HepG2 (cell line): ENCODE measurements around the gene STAT4. TPM values are rescaled to one million over a fixed set of nuclear protein-coding genes. Genes with fewer than 3 reads are reported as not detected.

Source experiments
- ATAC-seq: fragments of 200-7000 bp; cut with Tn5 transposase; 3 replicates; pipeline ENCODE4 v1.9.1; 2020; ENCODE audit warnings: mild to moderate bottlenecking, moderate library complexity
- BruUV-seq: library from RNA; stranded (reverse); fragments of 400-500 nt; replicated peaks from 2 replicates; lab custom pipeline; 2021; lab: Mats Ljungman, UMichigan
- CTCF ChIA-PET: fragments of 300-600 bp; formaldehyde crosslinking; extraction: SDS; loops from one replicate; lab custom pipeline; 2021; ENCODE audit warnings: low total read pairs, inconsistent platforms, low intra/inter-chr PET ratio; lab: Yijun Ruan, JAX
- POLR2A ChIA-PET: fragments of 350-600 bp; sonication (Branson Sonifier 250); formaldehyde crosslinking; loops from one replicate; lab custom pipeline; 2020; ENCODE audit warnings: antibody characterized with exemption, inconsistent platforms; lab: Yijun Ruan, JAX
- DNase-seq: peaks from one replicate; pipeline ENCODE4 v3.0.0-alpha.2; 2015; ENCODE audit warnings: low spot score
- FAIRE-seq: peaks from 3 replicates; lab custom pipeline; 2011; peaks lifted over from hg19 to GRCh38; lab: Jason Lieb, UNC
- H2AFZ ChIP-seq: one replicate; pipeline ENCODE4 v1.6.1; 2011; ENCODE audit warnings: low read length, inconsistent platforms
- H3K27ac ChIP-seq: fragments of 300-600 bp; 3 replicates; pipeline ENCODE4 v1.8.0; 2011; ENCODE audit warnings: mixed run types, mild to moderate bottlenecking, mixed read lengths, low read length, inconsistent platforms; ENCODE audit not compliant: insufficient read depth; ENCODE audit errors: extremely low read length
- H3K27me3 ChIP-seq, 2 experiments: fragments of 200-600 bp in 1 of 2; 2 replicates in 1 of 2; 3 replicates in 1 of 2; pipeline versions ENCODE4 v1.6.0 to v1.8.0; 2011; ENCODE audit warnings: low read length in 2 of 2, mild to moderate bottlenecking in 2 of 2, moderate library complexity in 2 of 2, inconsistent platforms in 1 of 2; ENCODE audit not compliant: insufficient read depth in 2 of 2, control insufficient read depth in 1 of 2
- H3K36me3 ChIP-seq, 2 experiments: fragments of 200-600 bp in 1 of 2; replicated peaks in 1 of 2; 2 replicates in 1 of 2; 3 replicates in 1 of 2; pipeline versions ENCODE4 v1.5.1 to v1.8.0; 2011; ENCODE audit warnings: low read length in 2 of 2, inconsistent platforms in 1 of 2; ENCODE audit not compliant: insufficient read depth in 2 of 2, control insufficient read depth in 1 of 2
- H3K4me1 ChIP-seq: 2 replicates; pipeline ENCODE4 v1.5.1; 2012; ENCODE audit warnings: low read length, inconsistent platforms; ENCODE audit not compliant: insufficient read depth
- H3K4me2 ChIP-seq: 2 replicates; pipeline ENCODE4 v1.6.0; 2011; ENCODE audit warnings: low read depth, low read length, inconsistent platforms
- H3K4me3 ChIP-seq, 3 experiments: fragments of 200-600 bp in 1 of 3; sonication (generic), shearing (Covaris generic) in 1 of 3; replicated peaks in 1 of 3; 2 replicates each; pipeline ENCODE4 v1.5.1; 2011 to 2016; ENCODE audit warnings: low read length in 3 of 3, inconsistent platforms in 2 of 3, low read depth in 2 of 3, mild to moderate bottlenecking in 2 of 3, control low read depth in 1 of 3, mixed read lengths in 1 of 3; ENCODE audit not compliant: insufficient read depth in 1 of 3
- H3K79me2 ChIP-seq: one replicate; pipeline ENCODE4 v1.6.1; 2011; ENCODE audit warnings: low read length, inconsistent platforms; ENCODE audit not compliant: insufficient read depth
- H3K9ac ChIP-seq: 2 replicates; pipeline ENCODE4 v1.6.0; 2011; ENCODE audit warnings: mild to moderate bottlenecking, low read depth, low read length, inconsistent platforms; ENCODE audit not compliant: insufficient read depth
- H3K9me3 ChIP-seq: 2 replicates; pipeline ENCODE4 v1.5.1; 2012; ENCODE audit warnings: mild to moderate bottlenecking, low read length
- H4K20me1 ChIP-seq: 2 replicates; pipeline ENCODE4 v1.6.0; 2011; ENCODE audit warnings: inconsistent platforms, mild to moderate bottlenecking, low read length, moderate library complexity; ENCODE audit not compliant: insufficient read depth
- BRCA1 ChIP-seq: sonication (generic); formaldehyde crosslinking; IDR thresholded peaks from 2 replicates; pipeline ENCODE4 v1.4.0; 2020; ENCODE audit warnings: missing genetic modification reagents
- MNT ChIP-seq: fragments of 450-650 bp; IDR thresholded peaks from 2 replicates; pipeline ENCODE4 v1.6.1; 2016
- MXI1 ChIP-seq: IDR thresholded peaks from 3 replicates; pipeline ENCODE4 v1.6.1; 2012; ENCODE audit warnings: low read depth, low read length, inconsistent platforms, borderline replicate concordance
- PCBP2 ChIP-seq: fragments of 200-400 bp; formaldehyde crosslinking; optimal IDR thresholded peaks from 2 replicates; pipeline ENCODE3; 2018; ENCODE audit warnings: low read length, low read depth; ENCODE audit not compliant: poor library complexity, severe bottlenecking
- ZBTB14 ChIP-seq: sonication (generic); formaldehyde crosslinking; IDR thresholded peaks from 2 replicates; pipeline ENCODE4 v1.4.0; 2020; ENCODE audit warnings: missing genetic modification reagents
- ZMYM2 ChIP-seq: sonication (generic); formaldehyde crosslinking; IDR thresholded peaks from 2 replicates; pipeline ENCODE4 v1.8.0; 2022; ENCODE audit warnings: mild to moderate bottlenecking, missing genetic modification reagents
- ZNF24 ChIP-seq: fragments of 450-650 bp; IDR thresholded peaks from 2 replicates; pipeline ENCODE4 v1.6.1; 2017; ENCODE audit warnings: antibody characterized with exemption, mild to moderate bottlenecking
- ZNF598 ChIP-seq: sonication (generic); formaldehyde crosslinking; IDR thresholded peaks from 2 replicates; pipeline ENCODE4 v1.5.1; 2020; ENCODE audit warnings: mild to moderate bottlenecking, missing genetic modification reagents, borderline replicate concordance
- WGBS: methylation state at CpG from one replicate; pipeline ENCODE4 v1.1.6; 2017; ENCODE audit warnings: low lambda C conversion rate; 5-methylcytosine and 5-hydroxymethylcytosine counted together
- in situ Hi-C: cut with HindIII; loops from 2 replicates; pipeline ENCODE4 v1.10.0; 2017; ENCODE audit warnings: low pct_unique_long_range_greater_than_20kb; ENCODE audit not compliant: extremely low pct_ligation_motif_present
- intact Hi-C: fragments of 100-400 bp; cut with micrococcal nuclease; formaldehyde crosslinking; loops from one replicate; pipeline ENCODE4 v1.10.0; 2022; ENCODE audit not compliant: unreplicated experiment
- polyA plus RNA-seq, 8 experiments: library from polyadenylated mRNA; depleted of rRNA in 3 of 8; stranded (reverse) in 7 of 8; unstranded in 1 of 8; fragments of >200 nt; fragmentation: Illumina TruSeq in 4 of 8; extraction: Trizol in 4 of 8; gene quantifications; 2 replicates each; pipeline versions ENCODE4 v1.2.1 to v1.2.3, GENCODE V29; 2011 to 2016; ENCODE audit warnings: low read depth in 4 of 8, missing spikeins in 1 of 8, mixed read lengths in 1 of 8; ENCODE audit not compliant: insufficient read depth in 1 of 8
- total RNA-seq, 5 experiments: library from RNA; depleted of rRNA; stranded (reverse); fragments of >200 nt; fragmentation: Illumina TruSeq; extraction: Trizol; gene quantifications; 2 replicates each; pipeline ENCODE4 v1.2.3, GENCODE V29; 2016; ENCODE audit warnings: low read depth in 1 of 5
- TF ChIP-seq, protein P1 (sequence below): sonication (generic); formaldehyde crosslinking; IDR thresholded peaks from 2 replicates; pipeline ENCODE4 v1.8.0; 2022; ENCODE audit warnings: mild to moderate bottlenecking, missing genetic modification reagents, borderline replicate concordance
- TF ChIP-seq, protein P2 (sequence below): sonication (generic); formaldehyde crosslinking; IDR thresholded peaks from 2 replicates; pipeline ENCODE4 v1.5.0; 2020; ENCODE audit warnings: mild to moderate bottlenecking, missing genetic modification reagents, moderate library complexity

The STAT4 gene
- total and polyA plus RNA-seq, 2 of the 13 experiments (the other 11 are each of a cell fraction or from before 2014, with no cell fraction given) = 0.37 TPM; not detected in 1

- no peak for FAIRE-seq
- H3K9ac ChIP-seq = no peak overlapping the region
These were observed 125.7 kb downstream of the STAT4 start for GRCh38 chr2:191025135-191025534.

GRCh38 chr2:191023235-191023679 lies 127.5 kb downstream of the STAT4 start:
- 95% methylated on average over 7 of the region's 7 CpGs for WGBS
- H2AFZ ChIP-seq = no peak overlapping the region
- DNase-seq (no peak), FAIRE-seq (no peak), ATAC-seq (no peak)
- no peaks in the 10 kb centered on the region for H3K9me3 ChIP-seq
- POLR2A ChIA-PET = interaction anchor here (1.0 kb wide), 1 partner anchor 9 kb away, joined by 3 read pairs; the partner anchor contains the start of gene STAT1
- no peak overlapping the region for H3K4me3 ChIP-seq
- H3K27me3 ChIP-seq = peaks cover 0 to 6% of the 10 kb centered on the region in 2 experiments; a peak in 1 of 5 replicates
- no peak overlapping the region for H3K4me2 ChIP-seq
- H4K20me1 ChIP-seq = no peaks in the 10 kb centered on the region
- CTCF ChIA-PET = no interaction called here
- peaks cover 28% of the 10 kb centered on the region for H3K4me1 ChIP-seq
- no TSS peak for BruUV-seq
- in situ Hi-C loops (no loop called here), intact Hi-C loops (loop anchor here (5.0 kb wide), 1 partner anchor 141 kb away; the partner anchor contains the start of gene GLS)
- peaks cover 3% of the 10 kb centered on the region for H3K79me2 ChIP-seq
- H3K27ac ChIP-seq = no peak overlapping the region
- no peak overlapping the region for H3K9ac ChIP-seq
- H3K36me3 ChIP-seq = no peaks in the 10 kb centered on the region
- TF ChIP-seq, protein P1, sequence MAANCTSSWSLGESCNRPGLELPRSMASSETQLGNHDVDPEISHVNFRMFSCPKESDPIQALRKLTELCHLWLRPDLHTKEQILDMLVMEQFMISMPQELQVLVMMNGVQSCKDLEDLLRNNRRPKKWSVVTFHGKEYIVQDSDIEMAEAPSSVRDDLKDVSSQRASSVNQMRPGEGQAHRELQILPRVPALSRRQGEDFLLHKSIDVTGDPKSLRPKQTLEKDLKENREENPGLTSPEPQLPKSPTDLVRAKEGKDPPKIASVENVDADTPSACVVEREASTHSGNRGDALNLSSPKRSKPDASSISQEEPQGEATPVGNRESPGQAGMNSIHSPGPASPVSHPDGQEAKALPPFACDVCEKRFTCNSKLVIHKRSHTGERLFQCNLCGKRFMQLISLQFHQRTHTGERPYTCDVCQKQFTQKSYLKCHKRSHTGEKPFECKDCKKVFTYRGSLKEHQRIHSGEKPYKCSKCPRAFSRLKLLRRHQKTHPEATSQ (CRISPR knock-in tag) = no peak
- TF ChIP-seq ZBTB14 (CRISPR knock-in tag) (no peak), ZMYM2 (no peak), ZNF24 (no peak), PCBP2 (no peak), MXI1 (no peak), BRCA1 (CRISPR knock-in tag) (no peak)
- TF ChIP-seq, protein P2, sequence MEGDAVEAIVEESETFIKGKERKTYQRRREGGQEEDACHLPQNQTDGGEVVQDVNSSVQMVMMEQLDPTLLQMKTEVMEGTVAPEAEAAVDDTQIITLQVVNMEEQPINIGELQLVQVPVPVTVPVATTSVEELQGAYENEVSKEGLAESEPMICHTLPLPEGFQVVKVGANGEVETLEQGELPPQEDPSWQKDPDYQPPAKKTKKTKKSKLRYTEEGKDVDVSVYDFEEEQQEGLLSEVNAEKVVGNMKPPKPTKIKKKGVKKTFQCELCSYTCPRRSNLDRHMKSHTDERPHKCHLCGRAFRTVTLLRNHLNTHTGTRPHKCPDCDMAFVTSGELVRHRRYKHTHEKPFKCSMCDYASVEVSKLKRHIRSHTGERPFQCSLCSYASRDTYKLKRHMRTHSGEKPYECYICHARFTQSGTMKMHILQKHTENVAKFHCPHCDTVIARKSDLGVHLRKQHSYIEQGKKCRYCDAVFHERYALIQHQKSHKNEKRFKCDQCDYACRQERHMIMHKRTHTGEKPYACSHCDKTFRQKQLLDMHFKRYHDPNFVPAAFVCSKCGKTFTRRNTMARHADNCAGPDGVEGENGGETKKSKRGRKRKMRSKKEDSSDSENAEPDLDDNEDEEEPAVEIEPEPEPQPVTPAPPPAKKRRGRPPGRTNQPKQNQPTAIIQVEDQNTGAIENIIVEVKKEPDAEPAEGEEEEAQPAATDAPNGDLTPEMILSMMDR (CRISPR knock-in tag) = no peak

More at GRCh38 chr2:191025135-191025534, 125.7 kb downstream of the STAT4 start:
- peaks cover 11% of the 10 kb centered on the region for H3K4me1 ChIP-seq
- POLR2A ChIA-PET = no interaction called here
- no peaks in the 10 kb centered on the region for H4K20me1 ChIP-seq
- no peak overlapping the region for H3K4me3 ChIP-seq
- H2AFZ ChIP-seq = no peak overlapping the region
- no TSS peak for BruUV-seq
- 15% methylated on average over 1 of the region's 1 CpG for WGBS
- H3K27ac ChIP-seq = no peak overlapping the region
- in situ Hi-C loops (no loop called here), intact Hi-C loops (no loop called here)
- peaks cover 3% of the 10 kb centered on the region for H3K79me2 ChIP-seq
- no peaks in the 10 kb centered on the region; a peak in 1 of 5 replicates for H3K27me3 ChIP-seq
- DNase-seq = no peak
- no peaks in the 10 kb centered on the region for H3K9me3 ChIP-seq
- ATAC-seq = no peak
- H3K36me3 ChIP-seq = no peaks in the 10 kb centered on the region
- H3K4me2 ChIP-seq = no peak overlapping the region
- CTCF ChIA-PET = no interaction called here
- TF ChIP-seq MNT = 0 out of 2 replicates have a peak, but pooled peaks have one; percentile 41
- TF ChIP-seq ZNF598 (CRISPR knock-in tag) = no peak
